HG03066 (cell line): ENCODE results near the gene DEFB129.
"Not testable (repeated sequence)": the region's sequence is repeated elsewhere in the genome, so short reads cannot be mapped to it uniquely, and the experiment has no call there.

Experiments
- ATAC-seq: cut with Tn5 transposase; IDR thresholded peaks from one replicate; pipeline ENCODE4 v1.9.1; 2021; ENCODE audit warnings: low read depth; ENCODE audit not compliant: unreplicated experiment

The DEFB129 gene, protein sequence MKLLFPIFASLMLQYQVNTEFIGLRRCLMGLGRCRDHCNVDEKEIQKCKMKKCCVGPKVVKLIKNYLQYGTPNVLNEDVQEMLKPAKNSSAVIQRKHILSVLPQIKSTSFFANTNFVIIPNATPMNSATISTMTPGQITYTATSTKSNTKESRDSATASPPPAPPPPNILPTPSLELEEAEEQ

DNA sequence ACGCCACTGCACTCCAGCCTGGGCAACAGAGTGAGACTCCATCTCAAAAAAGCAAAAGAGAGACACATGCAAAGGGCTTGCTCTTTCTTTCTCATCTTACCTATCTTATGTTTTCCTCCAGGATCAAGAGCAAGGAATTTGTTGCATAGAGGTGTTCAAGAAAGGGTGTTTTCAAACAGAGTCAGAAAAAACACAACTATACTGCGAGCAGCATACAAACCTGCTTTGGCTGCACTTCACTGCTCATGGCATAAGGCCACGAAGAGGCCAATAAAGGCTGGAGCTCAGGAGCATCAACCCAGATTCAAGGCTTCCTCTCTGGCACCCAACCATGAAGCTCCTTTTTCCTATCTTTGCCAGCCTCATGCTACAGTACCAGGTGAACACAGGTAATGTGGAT, at the start of gene DEFB129:
Gene DEFB129 (plus strand): TSS at position 301 of the 400 bp plus-strand sequence. CDS start 31 bp downstream, at position 332.
- ATAC-seq: no peak

DNA sequence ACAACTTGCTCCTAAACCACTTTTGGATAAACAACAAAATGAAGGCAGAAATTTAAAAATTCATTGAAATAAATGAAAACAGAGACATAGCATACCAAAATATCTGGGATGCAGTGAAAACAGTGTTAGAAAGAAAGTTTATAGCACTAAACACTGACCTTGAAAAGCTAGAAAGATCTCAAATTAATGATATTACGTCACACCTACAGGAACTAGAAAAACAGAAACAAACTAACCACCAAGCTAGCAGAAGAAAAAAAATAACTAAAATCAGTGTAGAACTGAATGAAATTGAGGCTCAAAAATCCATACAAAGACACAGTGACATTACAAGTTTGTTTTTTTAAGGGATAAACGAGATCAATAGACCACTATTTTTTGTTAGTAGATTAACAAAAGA, 42.8 kb upstream of the DEFB129 start:
- no peak for ATAC-seq

DNA sequence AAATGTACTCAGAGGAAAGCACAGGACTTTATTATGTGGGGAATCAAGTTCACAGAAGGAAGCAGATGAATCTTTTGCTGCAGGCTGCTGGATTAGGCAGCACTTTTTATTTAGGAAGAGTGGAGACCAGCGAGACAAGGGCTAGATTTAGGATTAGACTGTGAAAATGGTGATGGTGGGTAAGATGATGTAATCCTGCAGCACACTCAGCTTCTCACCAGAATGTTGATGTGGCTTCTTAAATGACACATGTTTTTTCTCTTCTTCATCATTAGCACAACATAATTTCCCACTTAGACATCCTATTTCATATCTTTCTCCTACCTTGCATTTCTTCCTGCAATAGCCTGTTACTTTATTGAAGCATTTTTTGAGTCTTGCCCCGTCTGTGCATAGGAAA, 39.3 kb upstream of the DEFB129 start:
- ATAC-seq: no peak

DNA sequence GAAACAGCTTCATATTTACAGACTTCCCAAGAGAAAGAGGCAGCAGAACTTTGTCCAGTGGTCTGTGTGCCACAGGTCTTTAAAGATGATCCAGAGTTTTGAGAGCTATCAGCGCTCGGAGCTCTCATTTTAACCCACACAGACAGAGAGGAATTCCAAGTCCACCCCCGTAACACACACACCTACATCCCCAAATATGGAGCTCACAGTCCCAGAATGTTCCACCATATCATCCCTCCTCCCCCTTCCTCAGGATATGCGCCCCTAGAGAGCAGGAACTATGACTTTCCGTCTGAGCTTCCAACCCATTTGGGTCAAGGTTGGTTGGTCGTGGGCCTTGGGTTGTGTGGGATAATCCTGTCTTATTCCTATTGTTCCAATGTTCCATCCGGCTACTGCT, 37.4 kb upstream of the DEFB129 start, which contains the start of gene DEFB128:
Gene DEFB128 (minus strand): TSS at position 101 of the 400 bp plus-strand sequence. CDS start 88 bp downstream, at position 13.
- no peak for ATAC-seq

DNA sequence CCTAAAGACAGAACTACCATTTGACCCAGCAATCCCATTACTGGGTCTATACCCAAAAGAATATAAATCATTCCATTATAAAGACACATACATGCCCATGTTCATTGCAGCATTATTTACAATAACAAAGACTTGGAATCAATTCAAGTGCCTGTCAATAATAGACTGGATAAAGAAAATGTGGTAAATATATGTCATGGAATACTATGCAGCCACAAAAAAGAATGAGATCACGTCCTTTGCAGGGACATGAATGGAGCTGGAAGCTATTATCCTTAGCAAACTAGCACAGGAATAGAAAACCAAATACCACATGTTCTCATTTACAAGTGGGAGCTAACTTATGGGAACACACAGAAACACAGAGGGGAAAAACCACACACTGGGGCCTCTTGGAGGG, 28.8 kb upstream of the DEFB129 start:
- no peak for ATAC-seq

DNA sequence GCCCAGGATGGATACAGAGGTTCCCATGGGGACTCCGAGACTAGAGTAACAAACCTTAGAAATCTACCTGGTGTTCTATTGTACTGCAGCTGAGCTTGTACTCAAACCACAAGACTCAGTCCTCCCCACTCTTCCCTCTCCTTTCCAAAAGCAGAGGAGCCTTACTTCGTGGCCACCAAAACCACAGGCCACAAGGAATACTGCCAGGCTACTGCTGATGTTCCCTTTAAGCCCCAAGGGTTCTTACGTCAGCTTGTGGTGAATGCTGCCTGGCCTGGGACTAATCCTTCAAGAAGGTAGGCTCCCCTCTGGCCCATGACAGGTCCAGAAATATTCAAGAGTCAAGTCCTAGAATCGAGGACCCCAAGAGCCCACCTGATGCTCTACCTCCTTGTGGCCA, 27.1 kb upstream of the DEFB129 start:
- ATAC-seq: no peak

DNA sequence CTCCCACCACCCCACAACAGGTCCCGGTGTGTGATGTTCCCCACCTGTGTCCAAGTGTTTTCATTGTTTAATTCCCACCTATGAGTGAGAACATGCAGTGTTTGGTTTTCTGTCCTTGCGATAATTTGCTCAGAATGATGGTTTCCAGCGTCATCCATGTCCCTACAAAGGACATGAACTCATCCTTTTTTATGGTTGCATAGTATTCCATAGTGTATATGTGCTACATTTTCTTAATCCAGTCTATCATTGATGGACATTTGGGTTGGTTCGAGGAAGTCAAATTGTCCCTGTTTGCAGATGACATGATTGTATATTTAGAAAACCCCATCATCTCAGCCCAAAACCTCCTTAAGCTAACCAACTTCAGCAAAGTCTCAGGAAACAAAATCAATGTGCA, 23.4 kb upstream of the DEFB129 start:
- not testable (repeated sequence) for ATAC-seq

DNA sequence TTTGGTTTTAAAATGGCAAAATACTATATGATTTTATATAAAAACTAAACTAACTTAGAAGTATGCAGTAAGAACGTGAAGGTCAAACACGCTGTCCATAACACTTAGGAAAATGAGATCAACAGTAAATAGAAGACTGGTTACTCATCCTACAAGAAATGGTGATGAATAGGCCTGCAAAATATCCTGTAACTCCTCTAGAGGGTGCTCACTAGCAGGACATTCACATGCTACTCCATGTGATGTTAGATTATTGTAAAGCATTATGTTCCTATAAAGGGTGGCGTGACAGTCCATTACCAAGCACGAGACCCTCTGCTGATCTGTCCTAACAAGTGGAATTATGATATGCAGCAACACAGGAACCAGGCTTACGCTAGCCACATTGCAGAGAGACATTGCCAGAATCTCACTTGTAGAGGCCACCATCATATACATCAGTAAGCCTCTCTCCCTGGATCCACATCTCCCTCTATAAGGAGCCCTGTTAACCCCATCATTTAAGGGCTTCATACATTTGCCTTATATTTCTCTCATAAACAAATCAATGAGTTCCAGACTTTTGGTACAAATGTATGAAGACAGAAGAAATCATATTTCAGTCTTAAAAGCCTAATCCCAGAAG, 18.0 kb upstream of the DEFB129 start:
- no peak for ATAC-seq

DNA sequence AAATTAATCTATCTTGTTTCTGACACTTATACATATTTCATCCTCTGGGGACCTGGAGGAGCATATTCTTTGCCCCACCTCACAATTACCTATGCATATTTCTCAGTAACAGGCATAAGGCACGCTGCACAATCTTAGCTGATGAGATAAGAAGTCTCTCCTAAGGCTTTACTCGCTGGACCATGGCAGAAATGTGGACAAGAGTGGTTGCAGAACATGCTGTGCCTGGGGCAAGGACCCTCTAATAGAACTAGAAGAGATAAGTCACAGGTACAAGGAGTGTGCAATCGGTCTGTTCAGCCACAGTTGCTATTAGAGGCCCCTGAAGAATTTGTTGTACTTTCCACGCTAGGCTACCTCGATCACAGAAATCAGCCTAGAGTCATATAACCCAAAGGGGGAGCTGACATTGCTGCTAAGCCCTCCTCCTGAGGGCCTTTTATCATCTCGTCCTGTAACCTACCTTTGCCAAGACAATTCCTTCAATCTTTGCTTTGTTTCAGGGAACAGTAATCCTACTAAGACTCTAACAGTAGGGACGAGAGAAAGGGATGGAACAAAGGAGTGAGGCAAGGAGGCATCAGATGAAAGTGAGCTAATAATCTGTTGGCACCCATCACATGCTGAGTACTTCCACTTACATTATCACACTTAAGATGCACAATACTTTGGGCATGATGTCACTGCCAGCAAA, 16.1 kb upstream of the DEFB129 start:
- no peak for ATAC-seq

DNA sequence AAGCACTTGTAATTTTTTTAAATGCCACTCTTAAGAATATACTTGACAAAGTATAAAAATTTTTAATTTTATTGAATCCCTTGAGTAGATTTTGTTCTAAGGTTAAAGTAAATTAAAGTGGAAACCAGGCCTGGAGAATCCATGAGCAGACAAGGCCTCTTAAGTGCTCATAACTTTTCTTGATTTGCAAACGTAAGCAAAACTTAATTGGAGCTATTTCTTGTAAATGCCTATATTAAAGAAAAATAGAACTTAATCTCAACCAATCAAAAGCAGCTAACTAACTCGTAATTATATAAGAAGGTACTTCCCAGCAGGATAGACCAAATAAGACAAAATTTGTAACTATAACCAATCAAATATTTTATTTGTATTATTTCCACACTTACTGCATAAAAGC, 12.7 kb upstream of the DEFB129 start:
- ATAC-seq: no peak

DNA sequence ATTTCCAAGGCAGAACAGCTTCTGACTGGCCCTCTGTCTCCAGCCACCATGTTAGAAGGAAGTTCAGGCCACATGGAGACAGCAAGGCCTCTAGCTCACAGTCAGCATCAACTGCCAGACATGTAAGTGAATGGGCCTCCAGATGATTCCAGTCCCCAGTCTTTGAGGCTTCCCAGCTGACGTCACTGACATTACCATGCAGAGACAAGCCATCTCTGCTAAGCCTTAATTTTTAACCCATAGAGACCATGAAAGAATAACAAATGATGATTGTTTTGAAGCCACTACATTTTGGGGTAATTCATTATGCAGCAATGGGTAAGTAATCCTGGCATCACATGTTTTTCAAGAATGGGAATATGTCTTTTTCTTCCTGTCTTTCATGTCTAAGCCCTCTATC, 11.3 kb upstream of the DEFB129 start:
- no peak for ATAC-seq

DNA sequence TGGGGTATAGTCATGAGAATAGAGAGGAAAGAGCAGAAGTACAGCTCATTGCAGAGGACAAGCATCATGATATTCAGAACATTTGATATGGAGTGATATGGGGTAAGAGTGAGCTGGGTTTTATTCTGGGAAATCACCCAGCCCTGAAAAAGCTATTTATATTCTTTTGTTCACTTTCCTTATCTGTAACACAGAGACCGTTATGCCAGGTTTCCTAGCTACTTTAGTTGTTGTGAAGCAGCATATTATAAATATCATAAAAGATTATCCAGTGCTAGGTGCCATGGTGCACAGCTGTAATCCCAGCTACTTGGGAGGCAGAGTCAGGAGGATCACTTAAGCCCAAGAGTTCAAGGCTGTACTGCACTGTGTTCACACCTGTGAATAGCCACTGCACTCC, 9.8 kb upstream of the DEFB129 start:
- ATAC-seq: no peak

DNA sequence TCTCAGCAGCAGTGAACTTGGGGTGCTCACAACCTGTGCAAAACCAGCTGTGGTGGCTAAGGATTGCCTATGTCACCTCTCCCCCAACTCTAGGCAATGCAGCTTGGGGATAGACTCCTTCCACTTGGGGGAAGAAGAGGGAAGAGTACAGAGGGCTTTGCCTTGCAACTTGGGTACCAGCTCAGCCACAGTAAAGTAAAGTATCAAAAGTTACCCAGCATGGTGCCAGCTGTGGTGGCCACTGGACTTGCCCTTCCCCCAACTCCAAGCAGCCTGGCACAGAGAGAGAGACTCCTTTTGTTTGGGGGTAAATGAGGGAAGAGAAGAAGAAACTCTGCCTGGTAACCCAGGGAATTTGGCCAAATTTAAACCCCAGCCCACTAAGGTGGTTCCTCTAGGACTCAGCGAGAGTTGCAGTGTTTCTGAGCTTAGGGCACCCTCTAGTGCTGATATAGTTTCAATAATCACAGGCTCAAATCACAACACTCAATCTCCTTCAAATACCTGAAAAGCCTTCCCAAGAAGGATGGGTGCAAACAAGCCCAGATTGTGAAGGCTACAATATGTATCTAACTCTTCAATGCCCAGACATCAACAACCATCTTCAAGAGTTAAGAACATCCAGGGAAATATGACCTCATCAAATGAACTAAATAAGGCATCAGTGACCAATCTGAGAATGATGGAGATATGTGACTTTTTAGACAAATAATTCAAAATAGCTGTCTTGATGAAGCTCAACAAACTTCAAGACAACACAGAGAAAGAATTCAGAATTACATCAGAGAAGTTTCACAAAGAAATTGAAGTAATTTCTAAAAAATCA, 7.6 kb upstream of the DEFB129 start:
- no peak for ATAC-seq

DNA sequence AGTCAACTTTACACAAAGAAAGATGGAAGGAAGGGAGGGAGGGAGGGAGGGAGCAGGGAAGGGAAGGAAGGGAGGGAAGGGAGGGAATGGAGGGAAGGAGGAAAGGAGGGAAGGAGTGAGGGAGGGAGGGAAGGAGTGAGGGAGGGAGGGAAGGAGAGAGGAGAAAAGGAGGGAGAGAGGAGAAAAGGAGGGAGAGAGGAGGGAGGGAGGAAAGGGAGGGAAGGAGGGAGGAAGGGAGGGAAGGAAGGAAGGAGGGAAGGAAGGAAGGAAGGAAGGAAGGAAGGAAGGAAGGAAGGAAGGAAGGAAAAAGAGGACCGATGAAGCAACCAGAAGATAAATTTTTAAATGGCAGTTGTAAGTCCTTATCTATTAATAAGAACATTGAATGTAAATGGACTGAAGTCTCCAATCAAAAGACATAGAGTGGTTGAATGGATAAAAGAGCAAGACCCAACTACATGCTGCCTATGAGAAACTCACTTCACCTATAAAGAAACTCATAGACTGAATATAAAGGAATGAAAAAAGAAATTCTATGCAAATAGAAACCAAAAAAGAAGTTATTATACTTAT, 5.7 kb upstream of the DEFB129 start:
- ATAC-seq: no peak

DNA sequence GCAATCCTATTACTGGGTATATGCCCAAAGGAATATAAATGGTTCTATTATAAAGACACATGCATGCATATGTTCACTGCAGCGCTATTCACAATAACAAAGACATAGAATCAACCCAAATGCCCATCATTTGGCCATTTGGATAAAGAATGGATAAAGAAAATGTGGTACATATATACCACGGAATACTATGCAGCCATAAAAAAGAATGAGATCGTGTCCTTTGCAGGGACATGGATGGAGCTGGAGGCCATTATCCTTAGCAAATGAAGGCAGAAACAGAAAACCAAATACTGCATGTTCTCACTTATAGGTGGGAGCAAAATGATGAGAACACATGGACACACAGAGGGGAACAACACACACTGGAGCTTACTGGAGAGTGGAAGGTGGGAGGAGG, 1.2 kb upstream of the DEFB129 start:
- ATAC-seq: not testable (repeated sequence)

DNA sequence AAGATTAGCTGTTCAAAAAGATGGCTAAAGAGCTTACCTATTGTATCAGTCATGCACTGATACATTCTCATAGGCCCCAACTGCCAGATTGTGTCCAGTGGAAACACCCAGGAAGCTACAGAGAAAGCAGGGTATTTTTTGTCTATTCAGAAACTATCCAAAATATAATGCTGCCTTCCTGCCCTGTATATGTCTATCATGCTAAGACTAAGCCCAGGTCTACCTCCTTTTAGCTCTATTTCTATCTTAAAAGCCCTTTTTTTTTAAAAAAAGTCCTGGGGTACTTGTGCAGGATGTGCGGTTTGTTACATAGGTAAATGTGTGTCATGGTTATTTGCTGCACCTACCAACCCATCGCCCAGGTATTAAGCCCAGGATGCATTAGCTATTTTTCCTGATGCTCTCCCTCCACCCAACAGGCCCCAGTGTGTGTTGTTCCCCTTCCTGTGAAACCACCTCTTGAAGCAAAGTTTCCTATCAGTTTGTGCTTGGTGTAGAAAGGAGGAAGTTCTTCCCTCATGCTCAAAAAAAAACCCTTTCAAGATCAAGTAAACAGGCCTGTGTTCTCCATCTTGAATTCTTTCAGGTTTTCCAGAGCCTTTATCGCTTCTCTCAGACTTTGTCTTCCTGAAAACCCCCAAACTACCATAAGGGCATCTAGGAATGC, 514 bp downstream of the DEFB129 start:
- no peak for ATAC-seq

DNA sequence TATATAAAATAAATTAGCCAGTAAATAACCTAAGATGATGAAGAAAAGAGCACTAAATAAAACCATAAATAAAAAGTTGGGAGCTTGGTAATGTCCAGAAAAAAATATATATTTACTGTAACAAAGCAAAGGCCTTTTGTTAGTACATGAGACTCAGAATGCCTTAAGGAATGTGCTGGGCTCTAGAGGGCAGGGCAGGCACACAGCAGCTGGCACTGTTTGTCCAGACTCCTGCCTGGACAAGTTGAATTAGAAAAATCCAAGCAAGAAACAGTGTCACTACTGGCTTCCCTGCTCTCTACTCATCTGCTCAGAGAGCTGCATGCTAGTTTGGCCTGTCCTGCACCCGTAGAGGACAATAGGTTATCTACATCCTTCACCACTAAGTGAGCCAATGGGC, 8.8 kb downstream of the DEFB129 start:
- no peak for ATAC-seq

DNA sequence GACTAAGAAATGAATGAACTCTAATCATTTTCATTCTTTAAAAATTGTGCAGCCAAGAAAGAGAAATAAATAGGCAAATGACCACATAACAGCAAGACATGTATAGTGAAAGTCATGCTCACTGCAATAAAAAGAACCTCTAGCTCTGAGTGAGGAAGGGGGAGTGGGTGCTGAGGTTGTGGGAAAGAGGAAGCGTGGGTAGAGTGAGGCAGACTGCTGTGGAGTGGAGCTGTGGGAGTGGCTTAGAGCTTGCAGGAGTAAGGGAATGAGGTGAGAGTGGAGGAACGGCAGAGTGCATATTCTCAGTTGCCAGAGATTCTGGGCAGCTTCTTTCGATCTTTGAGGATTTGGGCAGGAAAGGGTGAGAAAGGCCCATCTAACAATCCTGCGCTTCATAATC, 10.4 kb downstream of the DEFB129 start:
- no peak for ATAC-seq

DNA sequence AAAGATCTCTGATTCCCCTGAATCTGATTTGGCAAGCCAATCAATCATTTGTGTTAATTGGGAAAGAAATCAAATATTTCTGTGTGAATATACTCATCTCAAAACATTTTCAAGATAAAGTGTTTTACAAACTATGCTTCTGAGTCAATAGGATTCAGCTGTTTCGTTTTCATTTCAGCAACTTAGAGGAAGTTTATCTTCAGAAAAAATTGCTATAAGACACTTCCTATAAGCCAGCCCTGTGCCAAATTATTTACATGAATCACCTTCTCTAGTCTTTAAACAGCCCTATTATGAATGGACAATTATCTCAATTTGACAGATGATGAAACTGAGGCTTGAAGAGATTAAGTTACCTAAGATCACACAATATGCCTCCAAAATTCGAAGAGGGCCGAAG, 10.9 kb downstream of the DEFB129 start:
- no peak for ATAC-seq

DNA sequence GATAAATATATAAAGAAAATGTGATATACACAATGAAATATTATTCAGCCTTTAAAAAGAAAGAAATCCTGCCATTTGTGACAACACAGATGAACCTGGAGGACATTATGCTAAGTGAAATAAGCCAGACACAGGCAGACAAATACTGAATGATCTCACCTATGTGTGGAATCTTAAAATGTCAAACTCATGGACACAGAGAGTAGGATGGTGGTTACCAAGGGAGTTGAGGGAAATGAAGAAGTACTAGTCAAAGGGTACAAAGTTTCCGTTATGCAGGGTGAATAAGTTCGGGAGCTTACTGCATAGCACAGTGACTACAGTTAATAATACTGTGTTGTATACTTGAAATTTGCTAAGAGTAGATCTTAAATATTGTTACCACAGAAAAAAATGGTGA, 15.8 kb downstream of the DEFB129 start:
- no peak for ATAC-seq
